Activated T-helper 17 cell treated with anti-CD3 and anti-CD28 coated beads, Interleukin-2, amount 50 U/mL, for 72 hours (primary cell): ENCODE measurements around the gene LOXHD1. TPM values are rescaled to one million over a fixed set of nuclear protein-coding genes. Genes with fewer than 3 reads are reported as not detected.

ENCODE experiments used
- ATAC-seq: fragments of 150-1000 bp; cut with Tn5 transposase; replicated peaks from 2 replicates; pipeline ENCODE4 v1.10.0; 2021; ENCODE audit warnings: mild to moderate bottlenecking, moderate library complexity
- H3K27ac Mint-ChIP-seq: one replicate; pipeline ENCODE4 v1.8.0; 2022; ENCODE audit warnings: mixed read lengths
- H3K27me3 Mint-ChIP-seq: one replicate; pipeline ENCODE4 v1.8.0; 2022; ENCODE audit warnings: mixed read lengths
- H3K36me3 Mint-ChIP-seq: one replicate; pipeline ENCODE4 v1.8.0; 2022; ENCODE audit warnings: low read depth, mild to moderate bottlenecking, mixed read lengths
- H3K4me1 Mint-ChIP-seq: one replicate; pipeline ENCODE4 v1.8.0; 2022; ENCODE audit warnings: mixed read lengths
- H3K4me3 Mint-ChIP-seq: one replicate; pipeline ENCODE4 v1.8.0; 2022; ENCODE audit warnings: mild to moderate bottlenecking, mixed read lengths
- H3K9me3 Mint-ChIP-seq: one replicate; pipeline ENCODE4 v1.8.0; 2022; ENCODE audit warnings: mixed read lengths
- total RNA-seq, 2 donors: library from RNA; stranded (reverse); gene quantifications; one replicate each; pipeline ENCODE4 v1.2.3, GENCODE V29; 2022

Gene LOXHD1
- total RNA-seq, 2 donors from 2014 or later, result not detected

DNA sequence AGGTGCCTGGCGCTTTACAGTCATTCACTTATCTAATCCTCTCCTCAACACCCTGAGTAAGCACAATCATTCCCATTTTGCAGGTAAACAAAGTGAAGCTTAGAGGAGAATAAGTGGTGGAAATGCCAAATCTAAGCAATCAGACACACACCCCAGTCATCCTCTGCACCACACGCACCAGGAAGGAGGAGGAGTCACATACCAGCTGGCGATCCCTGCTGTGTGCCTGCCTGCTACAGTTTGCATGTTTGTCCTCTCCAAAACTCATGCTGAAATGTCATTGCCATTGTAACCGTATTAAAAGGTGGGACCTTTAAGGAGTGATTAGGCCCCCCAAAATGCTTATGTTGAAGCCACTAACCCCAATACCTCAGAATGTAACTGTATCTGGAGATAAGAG lies 93.7 kb downstream of the LOXHD1 start:
- no peaks in the 10 kb centered on the region for H3K9me3 Mint-ChIP-seq
- H3K4me3 Mint-ChIP-seq, result no peak overlapping the region
- H3K27ac Mint-ChIP-seq, result no peak overlapping the region
- no peak for ATAC-seq
- no peaks in the 10 kb centered on the region for H3K4me1 Mint-ChIP-seq
- no peaks in the 10 kb centered on the region for H3K36me3 Mint-ChIP-seq
- peaks cover 6% of the 10 kb centered on the region for H3K27me3 Mint-ChIP-seq

DNA sequence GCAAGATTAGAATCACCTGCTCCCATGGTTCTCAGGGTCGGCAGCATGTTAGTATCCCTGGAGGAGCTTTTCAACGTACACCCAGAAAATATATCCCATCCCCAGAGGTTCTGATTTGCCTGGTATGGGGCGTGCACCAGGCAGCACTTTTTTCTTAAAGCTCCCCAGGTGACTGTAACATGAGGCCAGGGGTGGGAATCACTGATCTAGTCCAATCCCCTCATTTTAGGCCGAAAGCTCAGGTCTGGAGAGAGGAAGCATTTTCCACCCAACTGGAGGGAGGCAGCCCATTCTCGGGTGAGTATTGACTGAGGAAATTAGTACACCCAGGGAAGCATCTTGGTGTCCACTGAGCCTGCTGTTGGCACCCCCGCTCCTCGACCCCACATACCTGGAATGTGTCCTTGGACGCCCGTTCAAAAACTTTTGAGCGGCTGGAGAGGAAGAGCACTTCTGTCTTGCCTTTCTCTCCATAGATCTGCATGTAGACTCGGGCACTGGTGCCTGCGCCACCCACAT lies 94.3 kb downstream of the LOXHD1 start:
- Mint-ChIP-seq H3K36me3 (no peaks in the 10 kb centered on the region), H3K9me3 (no peaks in the 10 kb centered on the region), H3K4me1 (no peaks in the 10 kb centered on the region), H3K27ac (no peak overlapping the region), H3K27me3 (peaks cover 6% of the 10 kb centered on the region), H3K4me3 (no peak overlapping the region)
- ATAC-seq, result no peak

GRCh38 chr18:46560671-46561045 lies 96.4 kb downstream of the LOXHD1 start:
- no peaks in the 10 kb centered on the region for H3K36me3 Mint-ChIP-seq
- peaks cover 6% of the 10 kb centered on the region for H3K27me3 Mint-ChIP-seq
- no peak overlapping the region for H3K4me3 Mint-ChIP-seq
- no peaks in the 10 kb centered on the region for H3K4me1 Mint-ChIP-seq
- no peak for ATAC-seq
- no peaks in the 10 kb centered on the region for H3K9me3 Mint-ChIP-seq
- H3K27ac Mint-ChIP-seq, result no peak overlapping the region

GRCh38 chr18:46559946-46560670 lies 96.9 kb downstream of the LOXHD1 start:
- Mint-ChIP-seq H3K27me3 (peaks cover 3% of the 10 kb centered on the region), H3K4me3 (no peak overlapping the region), H3K4me1 (no peaks in the 10 kb centered on the region), H3K36me3 (no peaks in the 10 kb centered on the region), H3K9me3 (no peaks in the 10 kb centered on the region), H3K27ac (no peak overlapping the region)
- ATAC-seq, result no peak

DNA sequence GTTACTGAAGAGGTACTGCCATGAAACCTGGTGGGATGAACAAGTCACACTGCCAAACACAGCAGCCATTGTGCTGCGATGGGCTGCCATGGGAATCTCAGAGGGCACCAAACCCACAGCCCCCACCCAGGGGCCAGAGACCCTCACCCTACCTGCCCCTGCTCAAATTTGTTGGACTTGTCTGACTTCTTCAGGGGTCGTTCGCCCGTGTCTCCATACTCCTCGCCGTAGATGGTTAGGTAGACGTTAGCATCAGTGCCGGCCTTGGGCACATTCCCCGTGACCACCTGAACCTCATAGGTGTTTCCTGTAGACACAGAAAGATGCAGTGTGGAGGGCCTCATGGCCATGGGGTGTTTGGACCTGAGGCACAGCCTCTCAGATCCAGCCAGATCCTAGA lies 97.7 kb downstream of the LOXHD1 start:
- Mint-ChIP-seq H3K27me3 (peaks cover 3% of the 10 kb centered on the region), H3K4me3 (no peak overlapping the region), H3K9me3 (no peaks in the 10 kb centered on the region), H3K36me3 (no peaks in the 10 kb centered on the region), H3K4me1 (no peaks in the 10 kb centered on the region), H3K27ac (no peak overlapping the region)
- no peak for ATAC-seq

DNA sequence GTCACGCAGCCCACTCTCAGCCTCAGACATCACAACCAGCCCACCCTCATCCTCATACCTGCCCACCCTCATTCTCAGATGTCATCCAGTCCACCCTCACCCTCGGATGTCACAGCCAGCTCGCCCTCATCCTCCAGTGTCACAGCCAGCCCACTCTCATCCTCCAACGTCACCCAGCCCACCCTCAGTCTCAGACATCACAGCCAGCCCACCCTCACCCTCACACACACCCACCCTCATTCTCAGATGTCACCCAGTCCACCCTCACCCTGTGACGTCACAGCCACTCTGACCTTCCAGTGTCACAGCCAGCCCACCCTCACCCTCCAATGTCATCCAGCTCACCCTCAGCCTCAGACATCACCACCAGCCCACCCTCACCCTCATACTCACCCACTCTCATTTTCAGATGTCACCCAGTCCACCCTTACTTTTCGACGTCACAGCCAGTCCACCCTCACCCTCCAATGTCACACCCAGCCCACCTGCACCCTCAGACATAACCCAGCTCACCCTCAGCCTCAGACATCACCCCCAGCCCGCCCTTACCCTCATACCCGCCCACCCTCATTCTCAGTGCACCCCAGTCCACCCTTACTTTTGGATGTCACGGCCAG lies 100.3 kb downstream of the LOXHD1 start:
- no peak for ATAC-seq
- Mint-ChIP-seq H3K27me3 (no peaks in the 10 kb centered on the region), H3K4me3 (no peak overlapping the region), H3K9me3 (no peaks in the 10 kb centered on the region), H3K4me1 (no peaks in the 10 kb centered on the region), H3K36me3 (no peaks in the 10 kb centered on the region), H3K27ac (no peak overlapping the region)

DNA sequence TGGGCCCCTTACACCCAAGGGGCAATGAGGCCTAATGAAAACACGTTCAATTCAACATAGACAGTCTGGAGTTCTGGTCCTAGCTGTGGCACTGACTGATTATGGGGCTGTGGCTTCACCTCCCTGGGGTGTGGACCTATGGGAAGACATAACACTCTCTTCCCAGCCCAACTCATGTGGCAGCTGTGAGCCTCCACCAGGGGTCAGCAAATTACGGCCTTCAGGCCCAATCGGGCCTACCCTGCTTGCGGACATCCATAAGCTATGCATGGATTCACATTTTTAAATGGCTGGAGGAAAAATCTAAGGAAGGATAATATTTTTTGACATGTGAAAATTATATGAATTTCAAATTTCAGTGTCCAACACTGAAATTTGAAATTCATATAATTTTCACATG lies 101.3 kb downstream of the LOXHD1 start:
- Mint-ChIP-seq H3K27ac (no peak overlapping the region), H3K36me3 (no peaks in the 10 kb centered on the region), H3K4me1 (no peaks in the 10 kb centered on the region), H3K9me3 (no peaks in the 10 kb centered on the region), H3K4me3 (no peak overlapping the region), H3K27me3 (no peaks in the 10 kb centered on the region)
- no peak for ATAC-seq

- ATAC-seq, result no peak
- Mint-ChIP-seq H3K27me3 (no peaks in the 10 kb centered on the region), H3K36me3 (no peaks in the 10 kb centered on the region), H3K27ac (no peak overlapping the region), H3K9me3 (no peaks in the 10 kb centered on the region), H3K4me3 (no peak overlapping the region), H3K4me1 (no peaks in the 10 kb centered on the region)
Measured at GRCh38 chr18:46555213-46555612, 101.8 kb downstream of the LOXHD1 start.

DNA sequence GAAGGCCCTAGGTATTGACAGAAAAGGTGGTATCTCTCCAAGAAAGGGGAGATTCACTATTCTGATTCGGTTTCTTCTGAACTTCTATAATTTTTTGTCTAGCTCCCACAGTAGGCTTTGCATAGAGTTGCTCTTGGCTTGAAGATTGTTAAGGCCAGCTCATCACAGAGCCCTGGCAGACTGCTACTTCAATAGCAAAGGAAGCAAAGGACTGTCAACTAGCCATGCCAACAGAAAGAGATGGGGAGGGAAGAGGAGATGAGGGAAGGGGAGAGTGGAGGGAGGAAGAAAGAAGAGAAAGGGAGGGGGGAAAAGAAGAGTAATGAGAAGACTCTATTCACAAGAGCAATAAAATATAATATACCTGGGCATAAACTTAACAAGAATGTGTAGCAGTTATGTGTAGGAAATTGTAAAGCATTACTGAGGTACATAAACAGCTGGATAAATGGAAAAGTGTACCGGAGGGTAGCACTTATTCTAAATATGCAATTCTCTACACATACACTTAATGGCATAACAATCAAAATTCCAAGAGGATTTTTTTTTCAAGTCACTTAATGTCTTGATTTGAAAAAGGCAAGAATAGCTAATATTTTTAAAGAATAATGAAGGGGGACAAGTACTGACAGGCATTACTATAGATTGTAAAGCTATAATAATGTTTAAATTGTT lies 102.5 kb downstream of the LOXHD1 start:
- Mint-ChIP-seq H3K27me3 (no peaks in the 10 kb centered on the region), H3K4me3 (no peak overlapping the region), H3K36me3 (no peaks in the 10 kb centered on the region), H3K4me1 (no peaks in the 10 kb centered on the region), H3K27ac (no peak overlapping the region), H3K9me3 (no peaks in the 10 kb centered on the region)
- ATAC-seq, result no peak

GRCh38 chr18:46550609-46551008 lies 106.4 kb downstream of the LOXHD1 start:
- ATAC-seq, result no peak
- Mint-ChIP-seq H3K27me3 (peaks cover 13% of the 10 kb centered on the region), H3K36me3 (no peaks in the 10 kb centered on the region), H3K4me1 (no peaks in the 10 kb centered on the region), H3K27ac (no peak overlapping the region), H3K9me3 (no peaks in the 10 kb centered on the region), H3K4me3 (no peak overlapping the region)

GRCh38 chr18:46547520-46547919 lies 109.5 kb downstream of the LOXHD1 start:
- no peak overlapping the region for H3K4me3 Mint-ChIP-seq
- no peak overlapping the region for H3K27ac Mint-ChIP-seq
- no peaks in the 10 kb centered on the region for H3K4me1 Mint-ChIP-seq
- H3K27me3 Mint-ChIP-seq, result peaks cover 13% of the 10 kb centered on the region
- no peak for ATAC-seq
- no peaks in the 10 kb centered on the region for H3K36me3 Mint-ChIP-seq
- H3K9me3 Mint-ChIP-seq, result no peaks in the 10 kb centered on the region

GRCh38 chr18:46546111-46546640 lies 110.8 kb downstream of the LOXHD1 start:
- Mint-ChIP-seq H3K4me3 (no peak overlapping the region), H3K27ac (no peak overlapping the region), H3K36me3 (no peaks in the 10 kb centered on the region), H3K27me3 (peaks cover 13% of the 10 kb centered on the region), H3K9me3 (no peaks in the 10 kb centered on the region), H3K4me1 (no peaks in the 10 kb centered on the region)
- no peak for ATAC-seq

DNA sequence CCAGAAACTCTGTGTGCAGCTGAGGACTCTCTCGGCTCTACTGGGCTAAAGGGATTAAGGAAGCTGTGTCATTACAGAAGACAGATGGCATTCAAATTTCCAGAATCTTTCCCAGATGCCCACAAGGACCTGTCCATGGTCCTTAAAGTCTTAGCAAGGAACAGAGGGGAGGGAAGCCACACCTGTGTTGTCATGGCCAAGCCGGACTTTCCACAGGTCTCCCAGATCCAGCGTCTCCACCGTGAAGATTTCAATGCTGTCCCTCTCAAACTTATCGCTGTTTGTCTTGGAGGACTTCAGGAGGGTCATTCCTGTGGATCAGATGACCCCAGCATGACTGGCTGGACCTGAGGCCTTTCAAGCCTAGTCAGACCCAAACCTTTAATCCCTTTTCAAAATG lies 114.5 kb downstream of the LOXHD1 start:
- no peaks in the 10 kb centered on the region for H3K9me3 Mint-ChIP-seq
- no peak overlapping the region for H3K27ac Mint-ChIP-seq
- peaks cover 9% of the 10 kb centered on the region for H3K27me3 Mint-ChIP-seq
- H3K36me3 Mint-ChIP-seq, result no peaks in the 10 kb centered on the region
- no peak overlapping the region for H3K4me3 Mint-ChIP-seq
- ATAC-seq, result no peak
- no peaks in the 10 kb centered on the region for H3K4me1 Mint-ChIP-seq

DNA sequence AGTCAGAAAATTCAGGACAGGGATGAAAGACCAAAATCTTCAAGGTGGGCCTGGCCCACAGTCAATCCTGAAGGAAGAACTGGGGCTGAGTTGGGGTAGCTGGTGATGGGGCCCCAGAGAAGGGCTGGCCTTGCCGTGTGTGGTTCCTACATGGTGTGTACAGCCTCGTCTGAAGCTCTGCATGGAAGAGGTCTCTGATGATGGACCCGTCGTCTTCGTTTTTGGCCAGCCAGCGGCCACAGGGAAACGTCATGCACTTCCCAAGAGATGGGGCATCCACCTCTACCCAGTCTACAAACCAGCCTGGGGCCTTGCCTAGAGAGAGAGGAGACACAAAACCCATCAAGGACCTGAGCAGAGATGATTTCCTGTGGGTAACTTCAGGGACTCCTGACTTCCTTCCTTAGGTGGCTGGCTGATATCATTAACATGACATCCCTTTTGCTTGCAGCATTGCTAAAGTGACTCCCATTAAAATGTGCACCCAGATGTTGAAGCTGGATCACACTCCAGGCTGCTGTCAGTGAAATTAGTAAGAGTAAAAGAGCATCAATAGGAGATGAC lies 115.3 kb downstream of the LOXHD1 start:
- H3K27me3 Mint-ChIP-seq, result peaks cover 5% of the 10 kb centered on the region
- no peak overlapping the region for H3K4me3 Mint-ChIP-seq
- H3K9me3 Mint-ChIP-seq, result no peaks in the 10 kb centered on the region
- no peaks in the 10 kb centered on the region for H3K36me3 Mint-ChIP-seq
- H3K27ac Mint-ChIP-seq, result no peak overlapping the region
- H3K4me1 Mint-ChIP-seq, result no peaks in the 10 kb centered on the region
- ATAC-seq, result no peak
